NCI-H446 (cell line): ENCODE measurements around the gene SGPL1.

Source experiments
- DNase-seq, 2 experiments: peaks; one replicate each; lab custom pipeline; 2025; lab: John Stamatoyannopoulos, UW

SGPL1 gene

GRCh38 chr10:70925377-70926225 is 109.9 kb downstream of the SGPL1 start:
- DNase-seq: peak in 1 of 2 experiments; percentile 23

GRCh38 chr10:70926226-70927000 is 110.7 kb downstream of the SGPL1 start:
- no peak for DNase-seq

- DNase-seq: no peak
Observed at GRCh38 chr10:70927189-70927943, 111.6 kb downstream of the SGPL1 start.

DNA sequence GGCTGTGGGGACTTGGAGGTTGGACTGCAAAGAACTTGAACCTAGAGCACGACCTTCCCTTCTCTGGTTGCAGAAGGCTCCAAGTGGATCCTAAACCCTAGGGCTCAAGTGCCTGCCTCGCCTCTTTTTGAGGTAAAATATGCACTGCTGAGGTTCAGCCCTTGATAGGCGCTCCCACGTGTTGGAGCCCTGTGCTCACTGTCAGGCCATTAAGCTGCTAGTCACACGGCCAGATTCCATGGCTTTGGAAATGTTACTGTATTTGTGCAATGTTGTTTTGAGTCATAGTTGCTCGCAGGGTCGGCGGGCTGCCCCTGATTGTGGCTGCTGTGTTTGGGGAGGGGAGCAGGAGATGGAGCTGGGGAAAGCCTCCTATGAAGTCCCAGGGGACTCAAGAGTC is 112.4 kb downstream of the SGPL1 start:
- DNase-seq: no peak

DNA sequence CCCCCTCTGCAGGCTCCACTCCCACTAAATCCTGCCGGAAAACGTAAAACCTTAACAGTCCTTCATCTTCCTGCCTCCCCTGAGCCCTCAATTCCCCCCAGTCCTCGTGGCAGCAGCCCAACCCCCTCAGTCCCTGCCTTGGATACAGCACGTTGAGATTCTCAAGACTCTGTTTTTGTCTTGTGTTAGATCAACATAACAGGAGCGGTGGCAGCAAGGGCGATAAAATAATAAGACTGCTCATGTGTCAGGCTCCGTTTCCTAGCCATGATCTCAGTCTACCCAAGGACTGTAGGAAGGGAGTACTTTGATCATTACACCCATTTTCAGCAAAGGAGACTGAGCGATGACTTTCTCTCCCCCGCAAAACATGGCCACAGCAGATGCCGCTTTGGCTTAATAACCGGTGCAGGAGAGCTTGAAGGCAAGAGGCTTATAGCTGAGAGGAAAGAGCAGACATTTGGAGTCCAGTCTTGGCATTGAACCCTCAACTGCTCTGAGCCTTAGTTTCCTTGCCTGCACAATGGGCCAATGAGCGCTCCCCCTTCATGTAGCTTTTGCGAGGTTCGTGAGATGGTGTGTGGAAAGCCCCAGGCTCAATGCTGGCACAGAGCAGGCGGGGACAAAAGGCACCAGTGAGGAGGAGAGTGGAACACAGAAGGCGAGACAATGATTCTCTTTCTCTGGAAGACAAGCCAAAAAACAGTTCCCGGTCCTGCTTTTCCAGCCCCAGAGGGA is 114.7 kb downstream of the SGPL1 start:
- DNase-seq: no peak
